ENCODE measurements around the gene ST3GAL3.

DNA sequence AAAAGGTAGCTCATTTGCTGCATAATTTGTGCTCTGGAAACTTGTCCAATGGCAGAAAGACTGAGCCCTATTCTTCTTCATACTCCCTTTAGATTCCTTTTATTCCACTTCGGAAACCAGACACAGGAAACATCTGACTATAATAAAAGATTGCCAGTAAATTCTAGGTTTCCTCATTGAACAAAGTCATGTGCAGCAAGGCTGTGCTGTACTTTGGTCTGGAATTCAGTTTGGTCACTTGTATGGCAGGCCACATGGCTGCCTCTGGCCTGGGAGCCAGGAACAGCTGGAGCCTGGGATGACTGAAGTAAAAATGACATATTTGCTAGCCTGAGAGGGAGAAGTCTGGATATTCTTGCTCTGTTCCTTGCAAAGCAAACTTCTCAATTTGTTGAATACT is 79.6 kb downstream of the ST3GAL3 start:
- TF ChIP-seq, protein P1, sequence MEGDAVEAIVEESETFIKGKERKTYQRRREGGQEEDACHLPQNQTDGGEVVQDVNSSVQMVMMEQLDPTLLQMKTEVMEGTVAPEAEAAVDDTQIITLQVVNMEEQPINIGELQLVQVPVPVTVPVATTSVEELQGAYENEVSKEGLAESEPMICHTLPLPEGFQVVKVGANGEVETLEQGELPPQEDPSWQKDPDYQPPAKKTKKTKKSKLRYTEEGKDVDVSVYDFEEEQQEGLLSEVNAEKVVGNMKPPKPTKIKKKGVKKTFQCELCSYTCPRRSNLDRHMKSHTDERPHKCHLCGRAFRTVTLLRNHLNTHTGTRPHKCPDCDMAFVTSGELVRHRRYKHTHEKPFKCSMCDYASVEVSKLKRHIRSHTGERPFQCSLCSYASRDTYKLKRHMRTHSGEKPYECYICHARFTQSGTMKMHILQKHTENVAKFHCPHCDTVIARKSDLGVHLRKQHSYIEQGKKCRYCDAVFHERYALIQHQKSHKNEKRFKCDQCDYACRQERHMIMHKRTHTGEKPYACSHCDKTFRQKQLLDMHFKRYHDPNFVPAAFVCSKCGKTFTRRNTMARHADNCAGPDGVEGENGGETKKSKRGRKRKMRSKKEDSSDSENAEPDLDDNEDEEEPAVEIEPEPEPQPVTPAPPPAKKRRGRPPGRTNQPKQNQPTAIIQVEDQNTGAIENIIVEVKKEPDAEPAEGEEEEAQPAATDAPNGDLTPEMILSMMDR (IDR thresholded peaks at IDR 0.05): no peak
- TF ChIP-seq POLR2A (IDR thresholded peaks at IDR 0.05): no peak
